Measurements from ENCODE around the gene DIDO1.

DIDO1 gene

DNA sequence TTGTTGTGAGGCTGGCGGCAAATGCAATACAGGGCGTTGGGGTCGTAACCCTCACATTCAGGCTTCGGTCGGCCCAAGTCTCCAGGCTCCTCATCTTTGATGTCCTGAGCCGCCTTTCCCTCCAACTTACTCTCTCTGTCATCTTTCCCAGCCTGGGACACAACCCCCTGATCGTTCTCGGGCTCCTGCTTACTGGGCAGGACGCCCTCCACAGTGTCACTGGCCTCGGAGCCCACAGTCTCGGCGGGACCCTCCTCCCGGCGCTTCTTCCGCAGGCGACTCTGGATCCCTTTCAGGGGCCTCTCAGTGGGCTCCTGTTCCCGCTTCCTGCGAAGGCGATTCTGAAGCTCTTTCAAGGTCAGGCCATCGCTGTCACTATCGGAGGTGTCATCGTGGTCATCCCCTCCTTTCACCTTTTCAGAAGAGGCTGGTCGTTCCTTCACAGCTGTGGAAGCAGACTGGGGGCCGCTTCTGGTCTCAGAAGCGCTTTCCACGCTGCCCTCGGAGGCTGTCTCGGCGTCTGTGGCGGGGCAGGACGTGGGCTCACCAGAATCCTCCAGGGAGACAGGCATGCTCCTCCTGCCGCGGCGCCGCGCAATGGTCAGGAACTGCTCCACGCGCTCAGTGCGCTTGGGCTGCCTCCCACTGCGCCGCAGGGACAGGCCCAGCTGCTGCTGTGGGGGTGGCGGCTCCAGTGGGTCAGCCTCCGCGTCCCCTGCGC is 15.4 kb downstream of the DIDO1 start:
- TF ChIP-seq REST (IDR thresholded peaks at IDR 0.05; ENCODE audit: insufficient read depth in 1 of 2, low read depth in 2 of 2, low read length in 2 of 2) = no peak
- TF ChIP-seq POLR2AphosphoS5 (IDR thresholded peaks at IDR 0.05; ENCODE audit: low read depth, low read length) = no peak
- no peak for TF ChIP-seq FOXP2 (optimal IDR thresholded peaks at IDR 0.05; ENCODE audit: borderline replicate concordance, extremely low read depth, extremely low read length, insufficient read depth)
- no peak for TF ChIP-seq SIN3A (IDR thresholded peaks at IDR 0.05; ENCODE audit: borderline replicate concordance, insufficient read depth, low read length)
- no peak for TF ChIP-seq TAF1 (IDR thresholded peaks at IDR 0.05; ENCODE audit: borderline replicate concordance, insufficient read depth, low read length)

DNA sequence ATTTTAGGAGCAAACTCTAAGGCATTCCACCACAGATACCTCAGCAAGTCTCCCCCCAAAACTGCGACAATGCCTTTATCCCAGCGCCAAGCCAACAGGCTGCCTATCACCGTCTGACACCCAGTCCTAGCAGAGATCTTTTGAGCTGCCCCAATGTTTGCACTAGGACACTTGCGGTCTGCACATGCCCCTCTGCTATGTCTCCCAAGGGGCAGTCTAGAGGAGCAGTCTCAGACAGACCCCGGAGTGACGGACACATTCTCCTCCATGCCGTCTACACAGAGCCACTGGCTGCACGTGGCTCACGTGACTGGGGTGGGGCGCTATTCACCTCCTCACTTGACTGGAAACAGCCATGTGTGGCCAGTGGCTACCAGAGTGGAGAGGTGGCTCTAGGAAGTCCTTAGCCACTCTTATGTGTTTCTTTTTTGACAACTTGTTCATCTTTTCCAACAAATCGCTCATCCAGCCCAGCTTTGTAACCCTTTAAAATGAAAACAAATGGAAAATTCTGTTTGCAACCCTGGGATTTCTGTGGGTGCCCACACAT is 16.0 kb downstream of the DIDO1 start:
- TF ChIP-seq TAF1 (IDR thresholded peaks at IDR 0.05; ENCODE audit: borderline replicate concordance, insufficient read depth, low read length) (no peak), SIN3A (IDR thresholded peaks at IDR 0.05; ENCODE audit: borderline replicate concordance, insufficient read depth, low read length) (no peak), FOXP2 (optimal IDR thresholded peaks at IDR 0.05; ENCODE audit: borderline replicate concordance, extremely low read depth, extremely low read length, insufficient read depth) (no peak), POLR2AphosphoS5 (IDR thresholded peaks at IDR 0.05; ENCODE audit: low read depth, low read length) (no peak), REST (IDR thresholded peaks at IDR 0.05; ENCODE audit: insufficient read depth in 1 of 2, low read depth in 2 of 2, low read length in 2 of 2) (no peak)

- TF ChIP-seq POLR2AphosphoS5 (IDR thresholded peaks at IDR 0.05; ENCODE audit: low read depth, low read length) (no peak), TAF1 (IDR thresholded peaks at IDR 0.05; ENCODE audit: borderline replicate concordance, insufficient read depth, low read length) (no peak), FOXP2 (optimal IDR thresholded peaks at IDR 0.05; ENCODE audit: borderline replicate concordance, extremely low read depth, extremely low read length, insufficient read depth) (no peak), SIN3A (IDR thresholded peaks at IDR 0.05; ENCODE audit: borderline replicate concordance, insufficient read depth, low read length) (no peak), REST (IDR thresholded peaks at IDR 0.05; ENCODE audit: insufficient read depth in 1 of 2, low read depth in 2 of 2, low read length in 2 of 2) (no peak)
Observed at GRCh38 chr20:62908971-62909791, 17.1 kb downstream of the DIDO1 start.

- no peak for TF ChIP-seq TAF1 (IDR thresholded peaks at IDR 0.05; ENCODE audit: borderline replicate concordance, insufficient read depth, low read length)
- TF ChIP-seq FOXP2 (optimal IDR thresholded peaks at IDR 0.05; ENCODE audit: borderline replicate concordance, extremely low read depth, extremely low read length, insufficient read depth) = no peak
- no peak for TF ChIP-seq SIN3A (IDR thresholded peaks at IDR 0.05; ENCODE audit: borderline replicate concordance, insufficient read depth, low read length)
- no peak for TF ChIP-seq REST (IDR thresholded peaks at IDR 0.05; ENCODE audit: insufficient read depth in 1 of 2, low read depth in 2 of 2, low read length in 2 of 2)
- TF ChIP-seq POLR2AphosphoS5 (IDR thresholded peaks at IDR 0.05; ENCODE audit: low read depth, low read length) = no peak
Observed at GRCh38 chr20:62907384-62908317, 18.7 kb downstream of the DIDO1 start.
